ENCODE measurements around the gene TRAF1.
A peak's percentile ranks its signal among the peaks of the same experiment; 100 is the strongest.

TRAF1 gene

DNA sequence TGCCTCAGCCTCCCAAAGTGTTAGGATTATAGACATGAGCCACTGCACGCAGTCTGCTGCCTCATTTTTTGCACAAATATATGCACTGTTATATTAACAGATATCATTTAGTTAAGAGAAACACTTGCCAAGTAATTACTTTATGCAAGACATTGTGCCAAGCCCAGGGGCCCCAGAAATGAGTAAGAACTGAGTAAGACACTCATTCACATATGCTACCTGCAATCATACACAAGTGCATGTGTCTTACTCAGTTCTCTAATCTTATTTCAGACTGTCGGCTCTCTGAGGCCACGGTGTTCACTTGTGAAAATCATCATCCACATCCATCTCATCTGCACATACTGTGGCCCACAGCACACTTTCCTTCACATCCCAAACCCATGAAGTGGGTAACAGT is 16.0 kb downstream of the TRAF1 start:
- no peak for DNase-seq

DNA sequence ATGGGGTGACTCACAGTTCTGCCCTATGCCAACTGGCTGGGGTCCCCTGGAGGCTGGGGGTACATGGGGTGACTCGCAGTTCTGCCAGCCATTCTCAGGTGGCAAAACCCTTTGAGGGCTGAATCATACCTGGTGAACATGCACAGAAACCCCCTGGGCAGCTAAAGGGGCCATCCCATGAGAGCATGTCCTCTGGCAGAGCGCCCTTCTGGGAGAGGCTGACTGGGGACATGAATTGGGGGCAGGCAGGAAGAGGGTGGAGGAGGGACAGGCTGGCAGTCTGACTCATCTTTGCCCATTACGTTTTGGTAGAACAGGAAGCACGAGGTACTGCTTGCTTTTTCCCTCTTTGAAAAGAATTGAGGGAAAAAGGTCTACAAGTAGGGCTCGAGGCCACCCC is 16.7 kb downstream of the TRAF1 start:
- no peak for DNase-seq

DNA sequence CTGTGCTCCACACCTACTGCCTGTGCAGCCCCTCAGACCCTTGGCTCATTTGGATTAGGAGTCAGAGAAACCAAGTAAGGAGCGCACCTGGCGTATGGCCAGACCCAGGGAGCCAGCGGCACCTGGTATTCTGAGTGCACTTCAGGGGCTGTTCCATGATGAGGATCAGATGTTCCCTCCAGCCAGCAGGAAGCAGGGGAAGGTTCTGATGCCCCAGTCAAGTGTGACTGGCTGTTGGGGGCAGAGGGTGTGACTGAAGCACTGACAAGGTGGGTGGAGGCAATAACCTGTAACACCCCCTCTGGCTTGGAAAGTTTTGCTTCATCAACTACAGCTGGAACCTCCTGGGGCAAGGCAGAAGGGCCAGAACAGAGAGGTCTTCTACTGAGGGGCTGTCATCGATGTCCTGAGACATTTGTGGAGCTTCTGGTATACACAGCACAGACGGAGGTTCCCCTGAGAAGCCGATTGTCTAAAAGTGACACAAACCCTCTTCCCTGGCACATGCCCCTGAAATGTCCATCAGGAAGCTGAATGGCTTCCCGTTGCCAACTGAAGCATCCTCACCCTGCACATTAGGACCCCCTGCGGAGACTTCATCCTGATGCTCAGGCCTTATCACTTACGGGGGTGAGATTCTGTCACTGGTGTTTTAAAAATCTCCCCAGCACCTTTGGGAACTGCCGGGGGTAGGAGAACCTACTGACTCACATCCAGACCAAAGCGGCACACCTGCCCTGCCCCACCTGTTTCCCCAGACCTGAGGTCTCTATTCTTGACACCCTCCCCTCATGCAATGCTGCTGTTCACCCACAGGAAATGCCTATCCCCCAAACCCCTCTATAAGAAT is 21.1 kb downstream of the TRAF1 start:
- DNase-seq = no peak

DNA sequence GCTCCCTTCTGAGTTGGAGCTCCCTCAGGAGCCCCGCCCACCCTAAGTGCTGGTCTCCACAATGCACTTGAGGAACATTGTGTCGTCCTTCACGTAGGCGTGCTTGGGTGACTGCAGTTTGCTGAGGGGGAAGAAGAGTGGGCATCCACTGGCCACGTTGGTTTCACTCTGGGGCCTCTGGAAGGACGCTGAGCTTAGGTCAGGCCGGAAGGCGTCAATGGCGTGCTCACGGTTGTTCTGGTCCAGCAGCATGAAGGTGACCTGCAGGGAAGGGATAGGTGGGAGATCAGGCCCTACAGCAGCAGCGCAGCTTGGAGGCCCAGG is 21.7 kb downstream of the TRAF1 start:
- no peak for DNase-seq

DNA sequence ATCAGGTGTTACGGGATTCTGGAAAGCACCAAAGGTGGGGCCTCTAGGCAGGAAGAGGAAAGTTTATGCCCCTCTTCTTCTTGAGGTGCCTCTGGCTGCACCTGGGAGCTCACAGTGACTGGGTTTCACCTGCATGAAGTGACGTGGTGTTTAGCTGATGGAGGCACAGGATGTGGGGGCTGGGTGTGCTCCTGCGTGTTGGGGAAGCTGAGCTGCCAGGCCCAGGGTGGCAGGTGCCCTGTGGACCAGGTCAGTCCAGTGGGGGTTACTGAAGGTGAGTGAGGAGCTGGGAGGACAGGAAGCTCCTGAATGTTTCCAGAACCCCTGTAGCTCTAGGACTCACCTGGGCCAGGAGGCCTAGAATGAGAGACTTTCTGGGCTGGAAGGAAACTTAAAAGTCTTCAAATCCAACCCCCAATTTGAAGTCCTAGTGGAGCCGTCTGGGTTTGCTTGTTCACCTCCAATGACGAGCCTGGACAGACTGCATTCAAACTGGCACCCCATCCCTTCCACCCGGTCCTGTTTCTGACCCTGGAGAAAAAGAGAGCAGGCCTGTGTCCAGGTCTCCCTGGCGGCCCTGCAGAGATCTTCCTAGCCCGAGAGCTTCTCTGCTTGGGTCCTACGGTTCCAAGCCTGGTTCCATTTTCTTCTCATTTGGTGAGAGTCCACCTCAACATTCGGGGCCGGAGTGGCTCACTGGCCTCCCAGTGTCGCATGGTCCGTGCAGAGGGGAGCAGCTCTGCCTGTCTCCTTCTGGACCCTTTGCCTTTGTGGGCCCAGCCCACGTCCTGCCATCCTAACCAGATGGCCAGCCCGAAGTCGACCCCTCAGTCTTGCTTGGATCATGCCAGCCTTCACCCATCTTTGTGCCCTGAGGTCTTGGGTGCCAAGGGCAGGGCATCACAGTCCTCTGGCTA is 22.3 kb downstream of the TRAF1 start:
- no peak for DNase-seq

DNA sequence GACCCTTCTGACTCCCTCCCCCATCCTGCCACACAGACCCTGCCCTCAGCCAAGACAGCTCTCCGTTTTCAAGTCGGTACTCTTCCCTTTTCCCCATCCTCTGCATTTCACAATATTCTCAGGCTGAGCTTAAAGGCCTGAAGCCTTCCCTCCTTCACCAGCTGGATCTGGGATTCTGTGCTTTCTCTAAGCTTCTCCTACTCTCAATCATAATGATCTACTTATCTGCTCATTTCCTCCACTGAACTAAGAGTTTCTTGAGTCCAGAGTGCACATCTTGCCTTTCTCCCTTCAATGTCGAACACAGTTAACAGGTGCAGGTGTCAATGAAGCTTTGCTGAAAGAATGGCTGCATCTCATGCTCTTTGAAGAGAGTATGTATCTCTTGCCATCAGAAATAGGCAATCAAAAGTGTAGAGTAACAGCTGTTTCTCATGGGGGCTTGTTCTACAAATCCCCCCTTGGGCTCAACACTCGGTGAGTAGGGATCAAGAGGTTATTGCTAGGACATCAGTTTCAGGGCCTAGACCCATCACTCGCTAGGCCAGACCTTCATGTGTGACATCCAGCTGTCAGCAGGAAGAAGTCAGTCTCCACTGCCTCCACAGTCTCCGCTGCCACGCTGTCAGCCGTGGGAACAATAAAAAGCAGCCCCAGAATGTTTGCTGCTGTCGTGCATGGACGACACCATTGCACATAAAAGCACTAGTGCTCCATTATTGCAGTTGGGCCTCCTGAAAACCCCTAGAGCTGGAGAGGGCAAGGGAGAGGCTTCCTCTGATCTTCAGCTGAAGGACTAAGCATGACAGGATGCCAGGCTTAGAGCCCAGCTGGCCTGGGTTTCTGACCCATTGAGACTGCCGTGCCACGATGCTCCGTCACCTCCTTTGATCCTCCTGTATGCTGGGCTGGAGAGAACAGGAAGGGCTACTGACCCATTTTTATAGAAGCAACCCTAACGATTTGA is 23.7 kb downstream of the TRAF1 start:
- DNase-seq = no peak

DNA sequence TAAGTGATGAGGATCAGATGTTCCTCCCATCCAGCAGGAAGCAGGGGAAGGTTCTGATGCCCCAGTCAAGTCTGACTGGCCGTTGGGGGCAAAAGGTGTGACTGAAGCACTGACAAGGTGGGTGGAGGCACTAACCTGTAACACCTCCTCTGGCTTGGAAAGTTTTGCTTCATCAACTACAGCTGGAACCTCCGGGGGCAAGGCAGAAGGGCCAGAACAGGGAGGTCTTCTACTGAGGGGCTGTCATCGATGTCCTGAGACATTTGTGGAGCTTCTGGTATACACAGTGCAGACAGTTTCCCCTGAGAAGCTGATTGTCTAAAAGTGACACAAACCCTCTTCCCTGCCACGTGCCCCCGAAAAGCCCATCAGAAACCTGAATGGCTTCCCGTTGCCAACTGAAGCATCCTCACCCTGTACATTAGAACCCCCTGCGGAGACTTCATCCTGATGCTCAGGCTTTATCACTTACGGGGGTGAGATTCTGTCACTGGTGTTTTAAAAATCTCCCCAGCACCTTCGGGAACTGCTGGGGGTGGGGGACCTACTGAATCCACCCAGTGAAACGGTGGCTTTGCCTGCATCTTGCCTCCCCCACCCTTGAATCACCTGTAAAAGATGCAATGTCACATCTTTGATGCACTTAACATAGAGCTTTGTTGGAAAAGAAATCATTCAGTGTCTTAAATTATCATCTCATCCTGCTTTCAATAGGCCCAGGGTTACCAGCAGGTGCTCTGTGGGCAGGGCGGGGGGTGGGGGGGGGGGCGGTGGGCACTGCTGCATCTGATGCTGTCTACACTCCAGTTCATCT is 24.6 kb downstream of the TRAF1 start:
- no peak for DNase-seq

DNA sequence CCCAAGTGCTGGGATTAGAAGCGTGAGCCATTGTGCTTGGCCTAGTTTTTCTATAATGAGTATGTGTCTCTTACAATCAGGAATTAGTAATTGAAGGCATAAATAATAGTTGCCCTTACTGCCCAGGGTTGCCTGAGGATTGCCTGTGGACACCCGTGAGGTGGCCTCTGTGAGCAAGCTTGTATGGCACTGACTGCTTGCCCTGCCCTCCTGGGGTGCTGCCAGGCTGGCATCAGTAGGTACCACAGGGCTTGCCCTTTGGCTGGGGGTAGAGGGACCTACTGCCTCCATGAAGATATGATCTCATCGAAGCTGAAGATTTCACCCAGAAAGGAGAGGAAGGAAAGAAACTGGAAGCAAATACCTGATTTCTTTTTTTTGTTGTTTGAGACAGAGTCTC is 25.8 kb downstream of the TRAF1 start:
- no peak for DNase-seq

DNA sequence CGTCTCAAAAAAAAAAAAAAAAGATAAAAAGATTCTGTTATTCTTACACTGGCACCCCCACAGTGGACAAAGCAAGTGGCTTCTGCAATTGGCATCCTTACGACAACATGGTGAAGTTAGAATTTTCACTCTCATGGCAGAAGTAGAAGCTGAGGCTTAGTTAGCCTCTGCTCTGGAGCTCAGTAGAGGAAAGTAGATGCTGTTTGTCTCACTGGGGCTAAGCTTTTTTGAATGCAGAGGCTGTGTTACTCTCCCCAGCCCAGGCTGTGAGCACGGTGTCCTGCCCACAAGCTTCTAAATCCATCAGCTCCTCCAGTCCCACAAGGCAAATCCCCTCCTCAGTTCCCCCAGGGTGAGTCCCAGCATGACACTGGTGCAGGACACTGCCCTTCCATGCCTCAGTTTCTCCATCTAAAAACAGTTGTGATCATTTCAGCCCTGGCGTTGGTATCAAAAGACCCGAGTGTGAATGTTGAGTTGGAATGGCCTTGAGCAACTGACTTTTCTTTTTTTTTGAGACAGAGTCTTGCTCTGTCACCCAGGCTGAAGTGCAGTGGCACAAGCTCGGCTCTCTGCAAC is 27.0 kb downstream of the TRAF1 start:
- no peak for DNase-seq

DNA sequence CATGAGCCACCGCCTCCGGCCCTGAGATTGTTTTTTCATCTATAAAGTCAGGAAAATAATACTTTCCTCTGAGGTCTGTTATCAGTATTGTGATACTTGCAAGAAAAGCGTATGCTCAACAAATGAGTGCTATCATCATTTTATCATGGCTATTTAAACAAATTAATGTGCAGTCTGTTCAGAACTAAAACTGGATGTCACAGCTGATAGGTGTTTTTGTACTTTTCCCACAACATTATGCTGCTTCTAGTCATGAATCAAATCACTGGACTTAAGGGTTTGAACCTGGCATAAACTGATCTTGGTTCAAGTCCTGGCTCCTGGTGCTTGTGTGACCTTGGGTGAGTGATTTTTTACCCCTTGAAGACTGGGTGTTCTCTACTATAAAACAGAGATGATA is 28.2 kb downstream of the TRAF1 start:
- DNase-seq = no peak

DNA sequence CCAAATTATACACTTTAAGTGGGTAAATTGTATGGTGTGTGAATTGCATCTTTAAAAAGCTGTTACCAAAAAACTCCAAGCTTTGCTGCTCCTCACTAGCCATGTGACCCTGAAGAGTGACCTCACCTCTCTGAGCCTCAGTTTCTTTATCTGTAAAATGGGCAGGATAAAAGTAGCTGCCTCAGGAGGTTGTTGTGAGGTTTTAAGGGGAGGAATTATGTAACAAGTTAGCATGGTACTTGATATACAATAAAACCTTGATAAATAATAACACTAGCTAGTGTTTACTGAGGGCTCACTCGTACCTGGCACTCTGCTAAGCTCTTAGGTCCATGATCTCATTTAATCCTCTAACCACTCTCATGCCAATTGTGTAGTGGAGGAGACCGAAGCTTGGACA is 30.6 kb downstream of the TRAF1 start:
- DNase-seq = no peak

DNA sequence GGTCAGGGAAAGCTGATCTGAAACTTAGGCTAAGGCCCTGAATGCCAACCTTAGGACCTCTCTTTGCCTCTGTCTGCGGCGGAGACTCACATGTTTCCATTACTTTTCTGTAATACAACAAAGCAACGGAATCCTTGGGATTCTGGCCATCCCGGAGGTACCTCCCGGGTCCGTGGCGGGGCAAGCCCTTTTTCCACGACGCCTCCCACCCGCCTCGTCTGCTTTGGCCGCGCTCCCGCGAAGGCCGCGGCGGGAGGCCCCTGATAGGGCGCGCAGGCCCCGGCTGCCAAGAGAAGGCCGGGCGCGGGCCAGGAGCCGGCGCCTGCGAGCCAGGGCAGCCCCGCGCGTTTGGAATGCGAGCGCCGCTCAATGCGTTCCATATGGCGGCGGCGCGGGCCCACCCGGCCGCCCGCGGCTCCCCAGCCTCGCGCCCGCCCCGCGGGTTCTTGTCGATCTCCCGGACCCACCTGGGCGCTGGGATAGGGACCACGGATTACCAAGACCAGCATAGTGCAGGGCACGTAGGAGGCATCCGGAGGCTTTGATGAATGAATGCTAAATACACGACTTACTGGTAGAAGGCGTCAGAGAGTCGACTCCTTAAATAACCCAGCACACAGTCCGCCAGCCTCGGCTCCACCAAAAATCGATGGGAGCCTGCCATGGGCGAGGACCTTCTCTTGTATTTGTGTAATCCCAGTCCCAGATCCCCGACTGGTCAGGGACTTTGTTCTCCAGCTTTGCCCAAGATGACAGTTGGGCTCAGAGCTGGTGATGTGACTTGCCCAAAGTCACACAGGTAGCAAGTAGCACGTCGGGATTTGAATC is 32.1 kb downstream of the TRAF1 start:
- DNase-seq = peak in 4 of 56 donors; percentile 14 to 38 (median 21)

DNA sequence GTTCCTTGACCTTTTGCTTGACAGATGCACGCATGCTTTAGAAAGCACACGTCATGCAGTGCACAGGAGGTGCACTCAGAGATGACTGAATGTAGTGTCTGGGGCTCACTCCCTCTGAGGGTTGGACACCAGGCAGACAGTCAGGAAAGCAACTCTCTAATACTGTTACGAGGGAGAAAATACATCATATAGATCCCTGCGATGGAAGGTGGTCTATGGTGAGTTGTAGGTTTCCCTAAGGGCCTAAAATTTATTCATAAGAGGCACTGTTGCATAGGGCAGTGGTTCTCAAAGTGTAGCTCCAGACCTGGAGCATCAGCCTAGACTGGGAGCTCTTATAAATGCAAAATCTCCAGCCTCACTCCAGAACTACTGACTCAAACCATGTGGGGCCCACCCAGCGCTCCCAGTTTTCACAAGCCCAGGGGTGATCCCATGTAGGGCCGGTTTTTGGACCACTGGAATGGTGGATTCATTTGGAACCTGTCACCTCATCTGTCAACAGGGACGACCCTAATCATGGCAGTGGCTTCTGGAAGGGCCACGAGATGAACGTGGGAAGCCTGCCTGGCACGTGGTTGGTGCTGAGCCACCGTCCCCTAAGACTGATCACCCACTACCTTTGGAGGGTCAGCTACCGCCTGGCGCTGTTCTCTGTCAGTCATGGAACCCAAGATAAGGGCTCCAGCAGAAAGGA is 32.8 kb downstream of the TRAF1 start:
- DNase-seq = no peak

DNA sequence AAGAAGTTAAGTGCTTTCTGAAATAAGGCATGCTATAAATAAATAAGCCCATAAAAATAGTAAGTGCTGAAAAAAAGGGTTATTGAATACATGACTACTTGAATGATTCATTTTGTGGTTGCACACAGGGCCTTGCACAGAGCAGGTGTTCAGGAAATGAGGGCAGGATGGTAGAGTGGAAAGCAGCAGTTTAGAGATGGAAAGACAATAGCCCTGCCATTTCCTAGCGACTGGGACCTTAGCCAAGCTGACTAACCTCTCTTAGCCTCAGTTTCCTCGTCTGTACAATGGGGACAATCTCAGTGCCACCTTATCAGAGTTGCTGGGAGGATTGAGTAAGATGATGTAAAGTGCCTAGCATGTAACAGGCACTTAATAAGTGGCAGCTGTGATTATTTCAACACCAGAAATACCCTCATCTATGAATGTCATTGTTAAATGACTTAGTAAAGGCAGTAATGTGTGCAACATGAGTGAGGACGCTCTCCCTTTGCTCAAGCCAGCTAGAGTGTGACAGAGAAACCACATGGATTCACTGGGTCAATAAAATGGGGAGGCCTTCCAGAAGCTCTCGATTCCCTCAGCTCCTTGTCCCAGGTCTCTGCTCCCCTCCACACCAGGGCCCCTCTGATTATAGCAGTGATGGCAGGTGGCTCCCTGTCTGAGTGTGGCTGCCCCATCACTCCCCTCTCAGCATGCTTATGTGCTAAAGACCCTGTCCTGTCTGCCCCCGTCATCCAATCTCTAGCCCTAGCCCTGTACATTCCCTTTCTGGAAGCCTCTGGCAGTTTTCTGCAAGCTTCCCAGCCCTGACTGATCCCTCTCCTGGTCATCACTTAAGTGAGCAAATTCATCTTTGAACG is 33.6 kb downstream of the TRAF1 start:
- no peak for DNase-seq

DNA sequence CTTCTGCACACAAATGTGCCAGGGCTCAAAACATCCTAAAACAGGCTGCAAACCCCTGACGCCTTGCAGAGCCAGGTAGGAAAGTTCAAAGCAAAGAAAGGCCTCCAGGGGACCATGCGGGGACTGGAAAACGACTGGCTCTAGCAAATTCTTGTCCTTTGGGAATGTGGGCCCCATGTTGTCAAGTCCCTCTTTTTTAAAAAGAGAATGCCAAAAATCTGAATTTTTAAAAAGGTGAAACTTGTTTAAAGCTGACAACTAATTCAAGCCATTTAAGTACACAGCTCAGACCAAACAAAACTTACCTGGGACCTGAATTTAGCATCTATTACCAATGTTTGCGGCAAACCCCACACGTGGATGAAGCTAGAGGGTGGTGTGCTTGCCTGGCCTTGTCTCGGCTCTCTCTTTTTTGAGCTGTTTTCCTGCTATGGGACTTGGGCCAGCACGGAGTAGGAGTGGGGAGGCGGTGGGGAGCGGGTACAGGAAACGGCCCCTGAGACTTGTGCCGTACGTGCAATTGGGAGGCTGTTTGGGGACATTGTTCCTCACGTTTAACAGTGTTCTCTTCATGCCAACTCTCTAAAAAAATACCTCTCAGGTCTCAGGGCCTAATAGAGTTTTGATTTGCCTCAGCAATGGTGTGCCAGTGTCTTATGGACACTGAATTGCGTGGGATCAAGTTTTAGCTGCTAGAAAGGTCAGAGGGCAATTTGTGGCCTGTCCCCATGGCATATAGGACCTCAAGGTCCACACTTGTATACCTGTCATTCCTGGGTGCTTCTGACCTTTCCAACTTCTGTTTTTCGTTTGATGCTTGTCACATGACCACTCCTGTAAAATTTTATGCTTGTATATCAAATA is 34.5 kb downstream of the TRAF1 start:
- DNase-seq = no peak

DNA sequence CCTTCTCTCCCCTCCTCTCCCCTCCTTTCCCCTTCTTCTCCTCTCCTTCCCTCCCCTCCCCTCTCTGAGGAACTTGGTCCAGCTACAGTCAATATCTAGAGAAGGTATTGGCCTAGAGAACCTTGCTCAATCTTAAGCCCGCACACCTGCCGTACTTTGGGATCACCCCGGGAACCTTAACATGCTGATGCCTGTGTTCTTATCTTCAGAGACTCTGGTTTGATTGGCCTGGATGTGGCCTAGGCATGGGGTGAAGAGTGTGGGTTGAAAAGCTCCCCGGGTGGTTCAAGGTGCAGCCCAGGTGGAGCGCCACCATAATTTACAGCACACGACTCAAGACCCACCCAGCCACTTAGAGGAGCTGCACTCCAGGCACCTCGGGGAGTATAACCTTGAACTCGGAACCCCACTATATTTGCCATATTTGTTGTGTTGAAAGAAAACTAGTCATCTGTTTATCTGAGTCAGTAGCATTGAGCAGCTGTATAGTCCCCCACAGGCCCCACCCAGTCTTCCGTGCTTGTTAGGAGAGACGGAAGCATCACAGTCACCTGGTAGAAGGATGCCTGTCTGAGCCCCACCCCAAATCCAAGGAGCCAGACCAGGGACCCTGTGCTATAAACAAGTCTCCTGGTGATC is 35.2 kb downstream of the TRAF1 start:
- DNase-seq = no peak

All from amygdala (tissue), 56 donors.